Testis (tissue), 2 donors: ENCODE data around the gene SPPL2B.

ENCODE experiments used
- POLR2A ChIP-seq: fragments of 450-650 bp; IDR thresholded peaks from one replicate; pipeline ENCODE4 v1.6.1; 2017; ENCODE audit warnings: antibody characterized with exemption, mild to moderate bottlenecking, moderate library complexity
- TF ChIP-seq, protein P1 (sequence below), 3 experiments: fragments of 450-650 bp in 2 of 3; fragments of 200-600 bp in 1 of 3; sonication (generic) in 1 of 3; IDR thresholded peaks; one replicate each; pipeline ENCODE4 v1.5.1; 2016 to 2019; ENCODE audit warnings: antibody characterized with exemption in 3 of 3, mild to moderate bottlenecking in 2 of 3, moderate library complexity in 1 of 3

DNA sequence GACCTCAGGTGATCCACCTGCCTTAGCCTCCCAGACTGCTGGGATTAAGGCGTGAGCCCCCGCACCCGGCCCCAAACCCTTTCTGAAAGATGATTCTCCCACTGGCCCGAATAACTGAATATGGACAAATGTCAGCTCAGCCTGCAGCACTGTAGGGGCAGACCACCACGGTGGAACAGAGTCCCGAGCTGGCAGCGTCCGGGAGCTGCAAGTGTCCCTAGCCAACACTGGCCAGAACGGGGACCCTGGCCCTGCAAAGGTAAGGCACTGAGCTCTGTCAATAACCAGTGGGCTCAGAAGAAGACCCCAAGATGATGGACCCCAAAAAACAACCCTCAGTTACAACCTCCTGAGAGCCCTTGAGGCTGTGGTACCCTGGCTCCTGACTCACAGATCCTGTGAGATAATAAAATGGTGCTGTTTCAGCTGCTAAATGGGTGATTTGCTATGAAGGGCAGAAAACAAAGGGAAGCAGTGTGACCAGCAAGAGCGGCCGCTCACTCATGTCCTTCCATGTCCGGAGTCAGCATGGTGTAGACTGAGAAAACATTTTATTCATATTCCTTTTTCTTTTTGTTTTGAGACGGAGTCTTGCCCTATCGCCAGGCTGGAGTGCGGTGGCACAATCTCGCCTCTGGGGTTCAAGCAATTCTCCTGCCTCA, 1.7 kb upstream of the SPPL2B start:
- no peak for TF ChIP-seq POLR2A
- TF ChIP-seq, protein P1, sequence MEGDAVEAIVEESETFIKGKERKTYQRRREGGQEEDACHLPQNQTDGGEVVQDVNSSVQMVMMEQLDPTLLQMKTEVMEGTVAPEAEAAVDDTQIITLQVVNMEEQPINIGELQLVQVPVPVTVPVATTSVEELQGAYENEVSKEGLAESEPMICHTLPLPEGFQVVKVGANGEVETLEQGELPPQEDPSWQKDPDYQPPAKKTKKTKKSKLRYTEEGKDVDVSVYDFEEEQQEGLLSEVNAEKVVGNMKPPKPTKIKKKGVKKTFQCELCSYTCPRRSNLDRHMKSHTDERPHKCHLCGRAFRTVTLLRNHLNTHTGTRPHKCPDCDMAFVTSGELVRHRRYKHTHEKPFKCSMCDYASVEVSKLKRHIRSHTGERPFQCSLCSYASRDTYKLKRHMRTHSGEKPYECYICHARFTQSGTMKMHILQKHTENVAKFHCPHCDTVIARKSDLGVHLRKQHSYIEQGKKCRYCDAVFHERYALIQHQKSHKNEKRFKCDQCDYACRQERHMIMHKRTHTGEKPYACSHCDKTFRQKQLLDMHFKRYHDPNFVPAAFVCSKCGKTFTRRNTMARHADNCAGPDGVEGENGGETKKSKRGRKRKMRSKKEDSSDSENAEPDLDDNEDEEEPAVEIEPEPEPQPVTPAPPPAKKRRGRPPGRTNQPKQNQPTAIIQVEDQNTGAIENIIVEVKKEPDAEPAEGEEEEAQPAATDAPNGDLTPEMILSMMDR (IDR thresholded peaks at IDR 0.05): no peak
